H4 (cell line): ENCODE results near the gene GCNA. TPM values are rescaled to one million over a fixed set of nuclear protein-coding genes. Genes with fewer than 3 reads are reported as not detected.

Source experiments
- DNase-seq: peaks from one replicate; pipeline ENCODE4 v3.0.0-alpha.2; 2015; ENCODE audit warnings: low spot score
- total RNA-seq: library from RNA; depleted of rRNA; stranded (reverse); fragments of >200 nt; shearing (Covaris generic); gene quantifications from 2 replicates; pipeline ENCODE4 v1.2.3, GENCODE V29; 2014; rRNA removed

Gene GCNA
- total RNA-seq = 1.0 and 1.2 TPM in 2 replicates

- DNase-seq = no peak
Observed at GRCh38 chrX:71578253-71579135, at the start of gene GCNA. Gene GCNA (plus strand): TSS chrX:71578437. CDS start chrX:71580822, 2,385 bp downstream.

- DNase-seq = no peak
Observed at GRCh38 chrX:71532078-71532752, 46.0 kb upstream of the GCNA start.

- DNase-seq = peak; percentile 95
Observed at GRCh38 chrX:71532753-71533425, 45.3 kb upstream of the GCNA start, which contains the start of gene OGT. Gene OGT (plus strand): TSS chrX:71533104. CDS start chrX:71533300, 196 bp downstream.

GRCh38 chrX:71533516-71533850 is 44.8 kb upstream of the GCNA start:
- no peak for DNase-seq

- DNase-seq = peak; percentile 19
Observed at GRCh38 chrX:71533851-71534561, 44.2 kb upstream of the GCNA start.

GRCh38 chrX:71534773-71535544 is 43.3 kb upstream of the GCNA start:
- no peak for DNase-seq

- DNase-seq = no peak
Observed at GRCh38 chrX:71536285-71536684, 42.0 kb upstream of the GCNA start.

GRCh38 chrX:71537743-71538142 is 40.5 kb upstream of the GCNA start:
- DNase-seq = no peak

- DNase-seq = no peak
Observed at GRCh38 chrX:71540801-71541200, 37.4 kb upstream of the GCNA start.

GRCh38 chrX:71541210-71542022 is 36.8 kb upstream of the GCNA start:
- DNase-seq = no peak

- no peak for DNase-seq
Observed at GRCh38 chrX:71542411-71542810, 35.8 kb upstream of the GCNA start.

- no peak for DNase-seq
Observed at GRCh38 chrX:71542825-71543224, 35.4 kb upstream of the GCNA start.

- DNase-seq = no peak
Observed at GRCh38 chrX:71543316-71543715, 34.9 kb upstream of the GCNA start.

- DNase-seq = no peak
Observed at GRCh38 chrX:71545364-71545763, 32.9 kb upstream of the GCNA start.

GRCh38 chrX:71546879-71547278 is 31.4 kb upstream of the GCNA start:
- DNase-seq = no peak

GRCh38 chrX:71547339-71547738 is 30.9 kb upstream of the GCNA start:
- DNase-seq = no peak

- no peak for DNase-seq
Observed at GRCh38 chrX:71549986-71550385, 28.3 kb upstream of the GCNA start.

GRCh38 chrX:71550578-71550977 is 27.7 kb upstream of the GCNA start:
- DNase-seq = no peak

GRCh38 chrX:71556036-71556435 is 22.2 kb upstream of the GCNA start:
- DNase-seq = no peak

- DNase-seq = no peak
Observed at GRCh38 chrX:71558920-71559319, 19.3 kb upstream of the GCNA start.
